WTC11 (cell line): ENCODE results near the gene ZNF175.

Experiments
- CTCF ChIP-seq: fragments of 200-600 bp; IDR thresholded peaks from 2 replicates; pipeline ENCODE4 v1.8.0; 2022; ENCODE audit warnings: antibody characterized with exemption
- SP1 ChIP-seq: sonication (generic); formaldehyde crosslinking; conservative IDR thresholded peaks from 2 replicates; pipeline ENCODE4 v1.8.1; 2022; ENCODE audit warnings: missing genetic modification reagents
- TEAD4 ChIP-seq: sonication (generic); formaldehyde crosslinking; IDR thresholded peaks from 2 replicates; pipeline ENCODE4 v1.8.0; 2022; ENCODE audit warnings: mild to moderate bottlenecking, missing genetic modification reagents

- TF ChIP-seq SP1, result no peak
- no peak for TF ChIP-seq CTCF
- no peak for TF ChIP-seq TEAD4 (CRISPR knock-in tag)
Measured at GRCh38 chr19:51570962-51571575, at the start of gene ZNF175.
